WTC11 (cell line): Measurements from ENCODE around the gene TNKS2. TPM values are rescaled to one million over a fixed set of nuclear protein-coding genes. Genes with fewer than 3 reads are reported as not detected.

Experiments used
- CBFB ChIP-seq: sonication (generic); formaldehyde crosslinking; IDR thresholded peaks from 2 replicates; pipeline ENCODE4 v1.8.1; 2022; ENCODE audit warnings: mild to moderate bottlenecking, low read depth, missing genetic modification reagents
- E2F4 ChIP-seq: sonication (generic); formaldehyde crosslinking; IDR thresholded peaks from 2 replicates; pipeline ENCODE4 v1.8.1; 2022; ENCODE audit warnings: low read depth, mild to moderate bottlenecking, moderate library complexity, missing genetic modification reagents, borderline replicate concordance
- HMGA2 ChIP-seq: fragments of 250-450 bp; sonication (Bioruptor Pico); IDR thresholded peaks from 2 replicates; pipeline ENCODE4 v1.4.0; 2021; ENCODE audit warnings: mild to moderate bottlenecking, moderate library complexity
- IRF2 ChIP-seq: sonication (generic); formaldehyde crosslinking; IDR thresholded peaks from 2 replicates; pipeline ENCODE4 v1.8.0; 2022; ENCODE audit warnings: low read depth, missing genetic modification reagents, borderline replicate concordance
- MAX ChIP-seq: sonication (generic); formaldehyde crosslinking; IDR thresholded peaks from 2 replicates; pipeline ENCODE4 v1.8.0; 2022; ENCODE audit warnings: mild to moderate bottlenecking, missing genetic modification reagents
- MXD4 ChIP-seq: fragments of 250-450 bp; sonication (Bioruptor Pico); IDR thresholded peaks from 2 replicates; pipeline ENCODE4 v1.8.0; 2021; ENCODE audit warnings: mild to moderate bottlenecking, moderate library complexity, borderline replicate concordance
- MYBL2 ChIP-seq: sonication (generic); formaldehyde crosslinking; IDR thresholded peaks from 2 replicates; pipeline ENCODE4 v1.8.1; 2023; ENCODE audit warnings: mild to moderate bottlenecking, moderate library complexity, missing genetic modification reagents
- NR2C2 ChIP-seq: sonication (generic); formaldehyde crosslinking; IDR thresholded peaks from 2 replicates; pipeline ENCODE4 v1.8.0; 2022; ENCODE audit warnings: mild to moderate bottlenecking, missing genetic modification reagents
- OVOL2 ChIP-seq: fragments of 250-450 bp; sonication (Bioruptor Pico); IDR thresholded peaks from 2 replicates; pipeline ENCODE4 v1.9.0; 2021; ENCODE audit warnings: mild to moderate bottlenecking, borderline replicate concordance
- SP1 ChIP-seq: sonication (generic); formaldehyde crosslinking; conservative IDR thresholded peaks from 2 replicates; pipeline ENCODE4 v1.8.1; 2022; ENCODE audit warnings: missing genetic modification reagents
- TCF7 ChIP-seq: sonication (generic); formaldehyde crosslinking; IDR thresholded peaks from 2 replicates; pipeline ENCODE4 v1.8.0; 2022; ENCODE audit warnings: mild to moderate bottlenecking, low read depth, missing genetic modification reagents, moderate library complexity
- ZBTB21 ChIP-seq: sonication (generic); formaldehyde crosslinking; IDR thresholded peaks from 2 replicates; pipeline ENCODE4 v1.8.1; 2023; ENCODE audit warnings: mild to moderate bottlenecking, missing genetic modification reagents, borderline replicate concordance
- ZNF232 ChIP-seq: sonication (generic); formaldehyde crosslinking; IDR thresholded peaks from 2 replicates; pipeline ENCODE4 v1.8.0; 2022; ENCODE audit warnings: mild to moderate bottlenecking, missing genetic modification reagents
- ZNF263 ChIP-seq: sonication (generic); formaldehyde crosslinking; IDR thresholded peaks from 2 replicates; pipeline ENCODE4 v1.8.1; 2022; ENCODE audit warnings: low read depth, mild to moderate bottlenecking, moderate library complexity, missing genetic modification reagents
- ZNF317 ChIP-seq: sonication (generic); formaldehyde crosslinking; IDR thresholded peaks from 2 replicates; pipeline ENCODE4 v1.8.1; 2023; ENCODE audit warnings: low read depth, mild to moderate bottlenecking, moderate library complexity, missing genetic modification reagents, borderline replicate concordance
- ZNF423 ChIP-seq: fragments of 250-450 bp; sonication (Bioruptor Pico); IDR thresholded peaks from 2 replicates; pipeline ENCODE4 v2.1.2; 2022; ENCODE audit warnings: mild to moderate bottlenecking, moderate library complexity
- total RNA-seq: library from RNA; stranded (reverse); gene quantifications from 3 replicates; pipeline ENCODE4 v1.2.3, GENCODE V29; 2021
- TF ChIP-seq, protein P1 (sequence below): sonication (generic); formaldehyde crosslinking; IDR thresholded peaks from 2 replicates; pipeline ENCODE4 v1.8.0; 2023; ENCODE audit warnings: missing genetic modification reagents
- TF ChIP-seq, protein P2 (sequence below): sonication (generic); formaldehyde crosslinking; conservative IDR thresholded peaks from 2 replicates; pipeline ENCODE4 v1.8.1; 2023; ENCODE audit warnings: mild to moderate bottlenecking, low read depth, missing genetic modification reagents, moderate library complexity
- TF ChIP-seq, protein P3 (sequence below): sonication (generic); formaldehyde crosslinking; IDR thresholded peaks from 2 replicates; pipeline ENCODE4 v1.8.1; 2023; ENCODE audit warnings: mild to moderate bottlenecking, missing genetic modification reagents, borderline replicate concordance
- TF ChIP-seq, protein P4 (sequence below): sonication (generic); formaldehyde crosslinking; IDR thresholded peaks from 2 replicates; pipeline ENCODE4 v1.8.0; 2023; ENCODE audit warnings: missing genetic modification reagents, mild to moderate bottlenecking, borderline replicate concordance
- TF ChIP-seq, protein P5 (sequence below): sonication (generic); formaldehyde crosslinking; IDR thresholded peaks from 2 replicates; pipeline ENCODE4 v1.8.1; 2023; ENCODE audit warnings: mild to moderate bottlenecking, missing genetic modification reagents, moderate library complexity

TNKS2 gene
- total RNA-seq, 1 experiment from 2014 or later = 53.5 TPM

DNA sequence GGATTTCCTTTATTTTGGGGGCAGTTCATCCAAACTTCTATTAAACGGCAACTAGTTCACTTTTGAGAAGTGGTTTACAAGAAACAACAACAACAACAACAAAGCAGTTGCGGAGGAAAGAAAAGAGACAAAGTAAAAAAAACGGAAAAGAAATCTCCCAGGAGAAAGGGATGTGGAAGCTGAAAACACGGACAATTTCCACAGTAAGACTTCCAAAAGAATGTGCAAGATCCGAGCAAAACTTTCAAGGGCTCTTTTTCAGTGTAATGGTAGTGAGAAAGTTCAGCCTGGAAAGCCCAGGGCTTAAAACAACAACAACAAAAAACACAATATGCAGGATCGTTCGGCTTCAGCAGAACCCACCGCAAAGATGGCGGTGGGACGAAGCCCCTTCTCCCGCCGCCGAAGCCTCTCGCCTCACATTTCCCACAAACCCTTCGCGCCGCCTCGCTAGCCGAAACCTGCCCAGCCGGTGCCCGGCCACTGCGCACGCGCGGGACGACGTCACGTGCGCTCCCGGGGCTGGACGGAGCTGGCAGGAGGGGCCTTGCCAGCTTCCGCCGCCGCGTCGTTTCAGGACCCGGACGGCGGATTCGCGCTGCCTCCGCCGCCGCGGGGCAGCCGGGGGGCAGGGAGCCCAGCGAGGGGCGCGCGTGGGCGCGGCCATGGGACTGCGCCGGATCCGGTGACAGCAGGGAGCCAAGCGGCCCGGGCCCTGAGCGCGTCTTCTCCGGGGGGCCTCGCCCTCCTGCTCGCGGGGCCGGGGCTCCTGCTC is at the start of gene TNKS2 (continued):
- TF ChIP-seq ZNF232 (CRISPR knock-in tag) = 0 out of 2 replicates have a peak, but pooled peaks have one; percentile 7
- TF ChIP-seq SP1 (CRISPR knock-in tag) = no peak
- TF ChIP-seq E2F4 (CRISPR knock-in tag) = peak; percentile 85
- TF ChIP-seq NR2C2 (CRISPR knock-in tag) = no peak
- TF ChIP-seq, protein P1, sequence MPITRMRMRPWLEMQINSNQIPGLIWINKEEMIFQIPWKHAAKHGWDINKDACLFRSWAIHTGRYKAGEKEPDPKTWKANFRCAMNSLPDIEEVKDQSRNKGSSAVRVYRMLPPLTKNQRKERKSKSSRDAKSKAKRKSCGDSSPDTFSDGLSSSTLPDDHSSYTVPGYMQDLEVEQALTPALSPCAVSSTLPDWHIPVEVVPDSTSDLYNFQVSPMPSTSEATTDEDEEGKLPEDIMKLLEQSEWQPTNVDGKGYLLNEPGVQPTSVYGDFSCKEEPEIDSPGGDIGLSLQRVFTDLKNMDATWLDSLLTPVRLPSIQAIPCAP = peak; percentile 76; the same call in 1 of the 2 replicates
- TF ChIP-seq ZBTB21 (CRISPR knock-in tag) = peak; percentile 83; the same call in 1 of the 2 replicates
- TF ChIP-seq, protein P2, sequence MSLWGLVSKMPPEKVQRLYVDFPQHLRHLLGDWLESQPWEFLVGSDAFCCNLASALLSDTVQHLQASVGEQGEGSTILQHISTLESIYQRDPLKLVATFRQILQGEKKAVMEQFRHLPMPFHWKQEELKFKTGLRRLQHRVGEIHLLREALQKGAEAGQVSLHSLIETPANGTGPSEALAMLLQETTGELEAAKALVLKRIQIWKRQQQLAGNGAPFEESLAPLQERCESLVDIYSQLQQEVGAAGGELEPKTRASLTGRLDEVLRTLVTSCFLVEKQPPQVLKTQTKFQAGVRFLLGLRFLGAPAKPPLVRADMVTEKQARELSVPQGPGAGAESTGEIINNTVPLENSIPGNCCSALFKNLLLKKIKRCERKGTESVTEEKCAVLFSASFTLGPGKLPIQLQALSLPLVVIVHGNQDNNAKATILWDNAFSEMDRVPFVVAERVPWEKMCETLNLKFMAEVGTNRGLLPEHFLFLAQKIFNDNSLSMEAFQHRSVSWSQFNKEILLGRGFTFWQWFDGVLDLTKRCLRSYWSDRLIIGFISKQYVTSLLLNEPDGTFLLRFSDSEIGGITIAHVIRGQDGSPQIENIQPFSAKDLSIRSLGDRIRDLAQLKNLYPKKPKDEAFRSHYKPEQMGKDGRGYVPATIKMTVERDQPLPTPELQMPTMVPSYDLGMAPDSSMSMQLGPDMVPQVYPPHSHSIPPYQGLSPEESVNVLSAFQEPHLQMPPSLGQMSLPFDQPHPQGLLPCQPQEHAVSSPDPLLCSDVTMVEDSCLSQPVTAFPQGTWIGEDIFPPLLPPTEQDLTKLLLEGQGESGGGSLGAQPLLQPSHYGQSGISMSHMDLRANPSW = peak; percentile 75; the same call in 1 of the 2 replicates
- TF ChIP-seq MAX (CRISPR knock-in tag) = peak; percentile 93
- TF ChIP-seq, protein P3, sequence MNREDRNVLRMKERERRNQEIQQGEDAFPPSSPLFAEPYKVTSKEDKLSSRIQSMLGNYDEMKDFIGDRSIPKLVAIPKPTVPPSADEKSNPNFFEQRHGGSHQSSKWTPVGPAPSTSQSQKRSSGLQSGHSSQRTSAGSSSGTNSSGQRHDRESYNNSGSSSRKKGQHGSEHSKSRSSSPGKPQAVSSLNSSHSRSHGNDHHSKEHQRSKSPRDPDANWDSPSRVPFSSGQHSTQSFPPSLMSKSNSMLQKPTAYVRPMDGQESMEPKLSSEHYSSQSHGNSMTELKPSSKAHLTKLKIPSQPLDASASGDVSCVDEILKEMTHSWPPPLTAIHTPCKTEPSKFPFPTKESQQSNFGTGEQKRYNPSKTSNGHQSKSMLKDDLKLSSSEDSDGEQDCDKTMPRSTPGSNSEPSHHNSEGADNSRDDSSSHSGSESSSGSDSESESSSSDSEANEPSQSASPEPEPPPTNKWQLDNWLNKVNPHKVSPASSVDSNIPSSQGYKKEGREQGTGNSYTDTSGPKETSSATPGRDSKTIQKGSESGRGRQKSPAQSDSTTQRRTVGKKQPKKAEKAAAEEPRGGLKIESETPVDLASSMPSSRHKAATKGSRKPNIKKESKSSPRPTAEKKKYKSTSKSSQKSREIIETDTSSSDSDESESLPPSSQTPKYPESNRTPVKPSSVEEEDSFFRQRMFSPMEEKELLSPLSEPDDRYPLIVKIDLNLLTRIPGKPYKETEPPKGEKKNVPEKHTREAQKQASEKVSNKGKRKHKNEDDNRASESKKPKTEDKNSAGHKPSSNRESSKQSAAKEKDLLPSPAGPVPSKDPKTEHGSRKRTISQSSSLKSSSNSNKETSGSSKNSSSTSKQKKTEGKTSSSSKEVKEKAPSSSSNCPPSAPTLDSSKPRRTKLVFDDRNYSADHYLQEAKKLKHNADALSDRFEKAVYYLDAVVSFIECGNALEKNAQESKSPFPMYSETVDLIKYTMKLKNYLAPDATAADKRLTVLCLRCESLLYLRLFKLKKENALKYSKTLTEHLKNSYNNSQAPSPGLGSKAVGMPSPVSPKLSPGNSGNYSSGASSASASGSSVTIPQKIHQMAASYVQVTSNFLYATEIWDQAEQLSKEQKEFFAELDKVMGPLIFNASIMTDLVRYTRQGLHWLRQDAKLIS (CRISPR knock-in tag) = peak; percentile 80; the same call in 1 of the 2 replicates
- no peak for TF ChIP-seq ZNF317 (CRISPR knock-in tag)
- no peak; the same call in 1 of the 2 replicates for TF ChIP-seq CBFB (CRISPR knock-in tag)
- TF ChIP-seq MXD4 (CRISPR knock-in tag) = no peak
- TF ChIP-seq HMGA2 (CRISPR knock-in tag) = no peak
- TF ChIP-seq ZNF423 = no peak
- TF ChIP-seq ZNF263 (CRISPR knock-in tag) = peak; percentile 14; the same call in 1 of the 2 replicates
- no peak for TF ChIP-seq OVOL2 (CRISPR knock-in tag)
- peak; percentile 8; the same call in 1 of the 2 replicates for TF ChIP-seq MYBL2 (CRISPR knock-in tag)
- TF ChIP-seq, protein P4, sequence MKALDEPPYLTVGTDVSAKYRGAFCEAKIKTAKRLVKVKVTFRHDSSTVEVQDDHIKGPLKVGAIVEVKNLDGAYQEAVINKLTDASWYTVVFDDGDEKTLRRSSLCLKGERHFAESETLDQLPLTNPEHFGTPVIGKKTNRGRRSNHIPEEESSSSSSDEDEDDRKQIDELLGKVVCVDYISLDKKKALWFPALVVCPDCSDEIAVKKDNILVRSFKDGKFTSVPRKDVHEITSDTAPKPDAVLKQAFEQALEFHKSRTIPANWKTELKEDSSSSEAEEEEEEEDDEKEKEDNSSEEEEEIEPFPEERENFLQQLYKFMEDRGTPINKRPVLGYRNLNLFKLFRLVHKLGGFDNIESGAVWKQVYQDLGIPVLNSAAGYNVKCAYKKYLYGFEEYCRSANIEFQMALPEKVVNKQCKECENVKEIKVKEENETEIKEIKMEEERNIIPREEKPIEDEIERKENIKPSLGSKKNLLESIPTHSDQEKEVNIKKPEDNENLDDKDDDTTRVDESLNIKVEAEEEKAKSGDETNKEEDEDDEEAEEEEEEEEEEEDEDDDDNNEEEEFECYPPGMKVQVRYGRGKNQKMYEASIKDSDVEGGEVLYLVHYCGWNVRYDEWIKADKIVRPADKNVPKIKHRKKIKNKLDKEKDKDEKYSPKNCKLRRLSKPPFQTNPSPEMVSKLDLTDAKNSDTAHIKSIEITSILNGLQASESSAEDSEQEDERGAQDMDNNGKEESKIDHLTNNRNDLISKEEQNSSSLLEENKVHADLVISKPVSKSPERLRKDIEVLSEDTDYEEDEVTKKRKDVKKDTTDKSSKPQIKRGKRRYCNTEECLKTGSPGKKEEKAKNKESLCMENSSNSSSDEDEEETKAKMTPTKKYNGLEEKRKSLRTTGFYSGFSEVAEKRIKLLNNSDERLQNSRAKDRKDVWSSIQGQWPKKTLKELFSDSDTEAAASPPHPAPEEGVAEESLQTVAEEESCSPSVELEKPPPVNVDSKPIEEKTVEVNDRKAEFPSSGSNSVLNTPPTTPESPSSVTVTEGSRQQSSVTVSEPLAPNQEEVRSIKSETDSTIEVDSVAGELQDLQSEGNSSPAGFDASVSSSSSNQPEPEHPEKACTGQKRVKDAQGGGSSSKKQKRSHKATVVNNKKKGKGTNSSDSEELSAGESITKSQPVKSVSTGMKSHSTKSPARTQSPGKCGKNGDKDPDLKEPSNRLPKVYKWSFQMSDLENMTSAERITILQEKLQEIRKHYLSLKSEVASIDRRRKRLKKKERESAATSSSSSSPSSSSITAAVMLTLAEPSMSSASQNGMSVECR (CRISPR knock-in tag) = peak; percentile 42; the same call in 1 of the 2 replicates
- TF ChIP-seq TCF7 (CRISPR knock-in tag) = 0 out of 2 replicates have a peak, but pooled peaks have one; percentile 11
- no peak for TF ChIP-seq IRF2 (CRISPR knock-in tag)
- TF ChIP-seq, protein P5, sequence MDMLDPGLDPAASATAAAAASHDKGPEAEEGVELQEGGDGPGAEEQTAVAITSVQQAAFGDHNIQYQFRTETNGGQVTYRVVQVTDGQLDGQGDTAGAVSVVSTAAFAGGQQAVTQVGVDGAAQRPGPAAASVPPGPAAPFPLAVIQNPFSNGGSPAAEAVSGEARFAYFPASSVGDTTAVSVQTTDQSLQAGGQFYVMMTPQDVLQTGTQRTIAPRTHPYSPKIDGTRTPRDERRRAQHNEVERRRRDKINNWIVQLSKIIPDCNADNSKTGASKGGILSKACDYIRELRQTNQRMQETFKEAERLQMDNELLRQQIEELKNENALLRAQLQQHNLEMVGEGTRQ (CRISPR knock-in tag) = peak; percentile 98
